ENCODE data around the gene COL6A6. TPM values are rescaled to one million over a fixed set of nuclear protein-coding genes. Genes with fewer than 3 reads are reported as not detected.
A peak's percentile ranks its signal among the peaks of the same experiment; 100 is the strongest.
"Not testable (repeated sequence)": the region's sequence is repeated elsewhere in the genome, so short reads cannot be mapped to it uniquely, and the experiment has no call there.

Gene COL6A6
- total and polyA plus RNA-seq, 2 experiments from 2014 or later = not detected

GRCh38 chr3:130537673-130538304 is 20.8 kb downstream of the COL6A6 start:
- Histone ChIP-seq H3K9me2 (ENCODE audit: insufficient read depth) (no peaks in the 10 kb centered on the region), H3K4me2 (ENCODE audit: unreplicated experiment) (no peak overlapping the region), H3K4me1 (ENCODE audit: insufficient read depth) (no peaks in the 10 kb centered on the region), H3K9me3 (ENCODE audit: low read depth) (no peaks in the 10 kb centered on the region), H4K20me1 (ENCODE audit: insufficient read depth) (no peaks in the 10 kb centered on the region), H2AFZ (no peak overlapping the region), H3K36me3 (ENCODE audit: low read depth) (no peaks in the 10 kb centered on the region), H3K79me2 (ENCODE audit: insufficient read depth) (no peaks in the 10 kb centered on the region), H3K27me3 (replicated peaks; ENCODE audit: insufficient read depth) (peaks cover 12% of the 10 kb centered on the region; the same call in 1 of the 2 replicates), H3K4me3 (no peak overlapping the region), H3K9ac (no peak overlapping the region), H3K27ac (no peak overlapping the region), H3F3A (ENCODE audit: insufficient read depth) (no peaks in the 10 kb centered on the region)
- DNase-seq = no peak
- no peak for TF ChIP-seq EZH2phosphoT487 (IDR thresholded peaks at IDR 0.05; ENCODE audit: insufficient read depth, low read depth)
- in situ Hi-C loops (cut with MboI) = no loop called here
- 5% methylated on average over 1 of the region's 1 CpG for WGBS, 2 experiments (ENCODE audit: low coverage in 1 of 2, low lambda C conversion rate in 2 of 2, missing lambda C conversion rate in 2 of 2)

DNA sequence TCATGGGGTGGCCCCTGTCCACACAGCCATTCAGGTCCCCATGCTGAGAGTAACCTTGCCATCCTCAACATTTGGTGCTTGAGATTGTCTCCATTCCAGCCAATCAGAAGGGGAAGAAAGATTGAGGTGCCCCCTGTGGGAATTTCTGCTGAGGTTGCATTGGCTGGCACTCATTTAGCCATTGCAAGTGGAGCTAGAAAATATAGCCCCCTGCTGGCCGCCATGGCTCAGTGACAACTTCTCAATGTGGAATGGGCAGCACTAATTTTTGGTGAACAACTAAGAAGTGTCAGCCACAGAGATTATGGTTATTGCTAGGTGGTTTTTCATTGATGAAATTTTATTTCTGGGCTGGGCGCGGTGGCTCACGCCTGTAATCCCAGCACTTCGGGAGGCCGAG is 22.0 kb downstream of the COL6A6 start:
- H3K9me2 ChIP-seq (ENCODE audit: insufficient read depth) = no peaks in the 10 kb centered on the region
- H2AFZ ChIP-seq = no peak overlapping the region
- H3K9me3 ChIP-seq (ENCODE audit: low read depth) = no peaks in the 10 kb centered on the region
- H3K4me1 ChIP-seq (ENCODE audit: insufficient read depth) = no peaks in the 10 kb centered on the region
- DNase-seq = peak; percentile 63
- no peak for TF ChIP-seq EZH2 (IDR thresholded peaks at IDR 0.05; ENCODE audit: insufficient read depth, poor library complexity, severe bottlenecking)
- no peak for TF ChIP-seq EZH2phosphoT487 (IDR thresholded peaks at IDR 0.05; ENCODE audit: insufficient read depth, low read depth)
- H4K20me1 ChIP-seq (ENCODE audit: insufficient read depth) = no peaks in the 10 kb centered on the region
- H3F3A ChIP-seq (ENCODE audit: insufficient read depth) = no peaks in the 10 kb centered on the region
- no peaks in the 10 kb centered on the region for H3K79me2 ChIP-seq (ENCODE audit: insufficient read depth)
- H3K27ac ChIP-seq = no peak overlapping the region
- H3K36me3 ChIP-seq (ENCODE audit: low read depth) = no peaks in the 10 kb centered on the region
- H3K4me3 ChIP-seq = no peak overlapping the region
- no peak overlapping the region for H3K9ac ChIP-seq
- WGBS, 2 experiments (ENCODE audit: low coverage in 1 of 2, low lambda C conversion rate in 2 of 2, missing lambda C conversion rate in 2 of 2) = 72 to 82% methylated on average over 6 of the region's 6 CpGs
- in situ Hi-C loops (cut with MboI) = no loop called here
- H3K27me3 ChIP-seq (replicated peaks; ENCODE audit: insufficient read depth) = peaks cover 12% of the 10 kb centered on the region; the same call in 1 of the 2 replicates
- H3K4me2 ChIP-seq (ENCODE audit: unreplicated experiment) = no peak overlapping the region

GRCh38 chr3:130543322-130543721 is 26.3 kb downstream of the COL6A6 start:
- H3K4me2 ChIP-seq (ENCODE audit: unreplicated experiment) = no peak overlapping the region
- no peaks in the 10 kb centered on the region for H3K36me3 ChIP-seq (ENCODE audit: low read depth)
- in situ Hi-C loops (cut with MboI) = no loop called here
- no peak overlapping the region for H3K4me3 ChIP-seq
- DNase-seq = no peak
- WGBS, 2 experiments (ENCODE audit: low coverage in 1 of 2, low lambda C conversion rate in 2 of 2, missing lambda C conversion rate in 2 of 2) = 81 to 82% methylated on average over 3 of the region's 3 CpGs
- no peaks in the 10 kb centered on the region for H4K20me1 ChIP-seq (ENCODE audit: insufficient read depth)
- peaks cover 12% of the 10 kb centered on the region; the same call in 1 of the 2 replicates for H3K27me3 ChIP-seq (replicated peaks; ENCODE audit: insufficient read depth)
- H3K27ac ChIP-seq = no peak overlapping the region
- no peaks in the 10 kb centered on the region for H3K79me2 ChIP-seq (ENCODE audit: insufficient read depth)
- no peaks in the 10 kb centered on the region for H3F3A ChIP-seq (ENCODE audit: insufficient read depth)
- no peak overlapping the region for H3K9ac ChIP-seq
- no peaks in the 10 kb centered on the region for H3K9me3 ChIP-seq (ENCODE audit: low read depth)
- H3K9me2 ChIP-seq (ENCODE audit: insufficient read depth) = no peaks in the 10 kb centered on the region
- H3K4me1 ChIP-seq (ENCODE audit: insufficient read depth) = no peaks in the 10 kb centered on the region
- no peak overlapping the region for H2AFZ ChIP-seq
- TF ChIP-seq EZH2phosphoT487 (IDR thresholded peaks at IDR 0.05; ENCODE audit: insufficient read depth, low read depth) (no peak), EZH2 (IDR thresholded peaks at IDR 0.05; ENCODE audit: insufficient read depth, poor library complexity, severe bottlenecking) (no peak)

- no peak overlapping the region for H3K4me2 ChIP-seq (ENCODE audit: unreplicated experiment)
- H3K9me2 ChIP-seq (ENCODE audit: insufficient read depth) = no peaks in the 10 kb centered on the region
- H3K27me3 ChIP-seq (replicated peaks; ENCODE audit: insufficient read depth) = peaks cover 5% of the 10 kb centered on the region; the same call in 1 of the 2 replicates
- no peak for DNase-seq
- H4K20me1 ChIP-seq (ENCODE audit: insufficient read depth) = no peaks in the 10 kb centered on the region
- no peaks in the 10 kb centered on the region for H3K9me3 ChIP-seq (ENCODE audit: low read depth)
- no peak for TF ChIP-seq EZH2 (IDR thresholded peaks at IDR 0.05; ENCODE audit: insufficient read depth, poor library complexity, severe bottlenecking)
- no peak for TF ChIP-seq EZH2phosphoT487 (IDR thresholded peaks at IDR 0.05; ENCODE audit: insufficient read depth, low read depth)
- no peak overlapping the region for H3K4me3 ChIP-seq
- no peak overlapping the region for H3K27ac ChIP-seq
- no peaks in the 10 kb centered on the region for H3K79me2 ChIP-seq (ENCODE audit: insufficient read depth)
- H3F3A ChIP-seq (ENCODE audit: insufficient read depth) = no peaks in the 10 kb centered on the region
- H3K36me3 ChIP-seq (ENCODE audit: low read depth) = no peaks in the 10 kb centered on the region
- no peaks in the 10 kb centered on the region for H3K4me1 ChIP-seq (ENCODE audit: insufficient read depth)
- H2AFZ ChIP-seq = no peak overlapping the region
- 78 to 85% methylated on average over 26 to 29 of the region's 29 CpGs for WGBS, 2 experiments (ENCODE audit: low coverage in 1 of 2, low lambda C conversion rate in 2 of 2, missing lambda C conversion rate in 2 of 2)
- no peak overlapping the region for H3K9ac ChIP-seq
- in situ Hi-C loops (cut with MboI) = no loop called here
Measured at GRCh38 chr3:130546920-130547679, 30.1 kb downstream of the COL6A6 start.

- H3K9ac ChIP-seq; in situ Hi-C loops (cut with MboI); H3K4me3 ChIP-seq; DNase-seq; H3K27ac ChIP-seq; H2AFZ ChIP-seq; H3K4me2 ChIP-seq (ENCODE audit: unreplicated experiment); H3K9me3 ChIP-seq (ENCODE audit: low read depth); H3K9me2 ChIP-seq (ENCODE audit: insufficient read depth); H3K36me3 ChIP-seq (ENCODE audit: low read depth); H3K79me2 ChIP-seq (ENCODE audit: insufficient read depth); H3K27me3 ChIP-seq (replicated peaks; ENCODE audit: insufficient read depth); H3F3A ChIP-seq (ENCODE audit: insufficient read depth); H4K20me1 ChIP-seq (ENCODE audit: insufficient read depth); H3K4me1 ChIP-seq (ENCODE audit: insufficient read depth): not testable (repeated sequence)
- 78 to 81% methylated on average over 9 of the region's 9 CpGs for WGBS, 2 experiments (ENCODE audit: low coverage in 1 of 2, low lambda C conversion rate in 2 of 2, missing lambda C conversion rate in 2 of 2)
Measured at GRCh38 chr3:130547680-130548065, 30.7 kb downstream of the COL6A6 start.

Measured in GM23248 (cell line).